ENCODE data around the gene DNHD1. TPM values are rescaled to one million over a fixed set of nuclear protein-coding genes. Genes with fewer than 3 reads are reported as not detected.

Gene DNHD1
- total and polyA plus RNA-seq, 9 of the 15 experiments (the other 6 are each of a cell fraction or from before 2014, with no cell fraction given): 0.82 to 9.7 (median 3.8) TPM

DNA sequence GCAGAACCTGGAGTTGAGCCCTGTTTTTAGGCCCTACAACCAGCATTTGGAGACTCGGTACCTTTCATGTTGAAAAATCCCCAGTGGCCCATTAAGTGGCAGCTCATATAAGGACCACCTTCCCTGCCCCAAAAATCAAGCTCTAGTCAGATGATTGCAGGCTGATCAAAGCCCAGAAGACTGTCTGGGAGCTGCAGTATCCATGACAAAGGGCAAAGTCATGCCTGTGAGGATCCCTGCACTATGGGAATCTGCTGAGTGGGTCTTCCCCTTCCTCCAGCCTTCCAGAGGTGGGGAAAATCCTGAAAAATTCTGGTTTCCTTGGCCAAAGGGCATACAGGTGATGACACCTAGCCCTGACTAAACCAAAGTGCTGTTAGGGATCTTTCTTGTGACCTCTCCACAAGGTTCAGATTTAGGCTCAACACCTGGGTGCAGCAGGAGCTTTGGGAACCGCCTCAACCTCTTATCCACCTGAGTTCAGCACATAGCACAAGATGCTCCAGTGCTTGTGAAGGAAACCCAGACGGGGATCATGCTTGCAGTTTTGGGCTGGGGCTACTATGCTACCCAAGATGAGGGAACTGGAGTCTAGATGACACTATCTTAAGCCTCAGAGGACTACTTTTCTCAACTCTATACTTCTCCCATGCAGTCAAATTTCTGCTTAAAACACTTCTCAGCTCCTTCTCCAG lies 22.1 kb upstream of the DNHD1 start (continued):
- TF ChIP-seq BRCA1 (IDR thresholded peaks at IDR 0.05): no peak
- no peak for TF ChIP-seq BRCA1 (CRISPR knock-in tag; IDR thresholded peaks at IDR 0.05)
- no peak for TF ChIP-seq HNRNPUL1 (IDR thresholded peaks at IDR 0.05; ENCODE audit: low read length)
- no peak for TF ChIP-seq NFYB (IDR thresholded peaks at IDR 0.05; ENCODE audit: extremely low read depth, insufficient read length)
- no peak for TF ChIP-seq SIRT6 (IDR thresholded peaks at IDR 0.05; ENCODE audit: low read depth, low read length)
- no peak for TF ChIP-seq ZNF785 (CRISPR knock-in tag; IDR thresholded peaks at IDR 0.05)
- no peak for TF ChIP-seq CHD1 (IDR thresholded peaks at IDR 0.05; ENCODE audit: low read length)
- no peak for TF ChIP-seq ZNF41 (CRISPR knock-in tag; conservative IDR thresholded peaks at IDR 0.05)
- no peak for TF ChIP-seq JUND (IDR thresholded peaks at IDR 0.05; ENCODE audit: borderline replicate concordance, low read depth, low read length)
- TF ChIP-seq JUND (tag; IDR thresholded peaks at IDR 0.05; ENCODE audit: borderline replicate concordance, low read depth, low read length): no peak
- TF ChIP-seq PYGO2 (tag; IDR thresholded peaks at IDR 0.05): no peak
- TF ChIP-seq ZKSCAN8 (CRISPR knock-in tag; IDR thresholded peaks at IDR 0.05): no peak
- TF ChIP-seq MEIS2 (IDR thresholded peaks at IDR 0.05; ENCODE audit: partially characterized antibody): no peak
- TF ChIP-seq TEAD1 (CRISPR knock-in tag; IDR thresholded peaks at IDR 0.05): 0 out of 4 replicates have a peak, but pooled peaks of 1 of the 2 experiments have one; percentile 34
- no peak for TF ChIP-seq HIVEP1 (CRISPR knock-in tag; IDR thresholded peaks at IDR 0.05)
- TF ChIP-seq, protein P1, sequence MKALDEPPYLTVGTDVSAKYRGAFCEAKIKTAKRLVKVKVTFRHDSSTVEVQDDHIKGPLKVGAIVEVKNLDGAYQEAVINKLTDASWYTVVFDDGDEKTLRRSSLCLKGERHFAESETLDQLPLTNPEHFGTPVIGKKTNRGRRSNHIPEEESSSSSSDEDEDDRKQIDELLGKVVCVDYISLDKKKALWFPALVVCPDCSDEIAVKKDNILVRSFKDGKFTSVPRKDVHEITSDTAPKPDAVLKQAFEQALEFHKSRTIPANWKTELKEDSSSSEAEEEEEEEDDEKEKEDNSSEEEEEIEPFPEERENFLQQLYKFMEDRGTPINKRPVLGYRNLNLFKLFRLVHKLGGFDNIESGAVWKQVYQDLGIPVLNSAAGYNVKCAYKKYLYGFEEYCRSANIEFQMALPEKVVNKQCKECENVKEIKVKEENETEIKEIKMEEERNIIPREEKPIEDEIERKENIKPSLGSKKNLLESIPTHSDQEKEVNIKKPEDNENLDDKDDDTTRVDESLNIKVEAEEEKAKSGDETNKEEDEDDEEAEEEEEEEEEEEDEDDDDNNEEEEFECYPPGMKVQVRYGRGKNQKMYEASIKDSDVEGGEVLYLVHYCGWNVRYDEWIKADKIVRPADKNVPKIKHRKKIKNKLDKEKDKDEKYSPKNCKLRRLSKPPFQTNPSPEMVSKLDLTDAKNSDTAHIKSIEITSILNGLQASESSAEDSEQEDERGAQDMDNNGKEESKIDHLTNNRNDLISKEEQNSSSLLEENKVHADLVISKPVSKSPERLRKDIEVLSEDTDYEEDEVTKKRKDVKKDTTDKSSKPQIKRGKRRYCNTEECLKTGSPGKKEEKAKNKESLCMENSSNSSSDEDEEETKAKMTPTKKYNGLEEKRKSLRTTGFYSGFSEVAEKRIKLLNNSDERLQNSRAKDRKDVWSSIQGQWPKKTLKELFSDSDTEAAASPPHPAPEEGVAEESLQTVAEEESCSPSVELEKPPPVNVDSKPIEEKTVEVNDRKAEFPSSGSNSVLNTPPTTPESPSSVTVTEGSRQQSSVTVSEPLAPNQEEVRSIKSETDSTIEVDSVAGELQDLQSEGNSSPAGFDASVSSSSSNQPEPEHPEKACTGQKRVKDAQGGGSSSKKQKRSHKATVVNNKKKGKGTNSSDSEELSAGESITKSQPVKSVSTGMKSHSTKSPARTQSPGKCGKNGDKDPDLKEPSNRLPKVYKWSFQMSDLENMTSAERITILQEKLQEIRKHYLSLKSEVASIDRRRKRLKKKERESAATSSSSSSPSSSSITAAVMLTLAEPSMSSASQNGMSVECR (CRISPR knock-in tag; IDR thresholded peaks at IDR 0.05): no peak
- no peak for TF ChIP-seq ESRRA (IDR thresholded peaks at IDR 0.05; ENCODE audit: borderline replicate concordance, low read depth)
- TF ChIP-seq CBX2 (IDR thresholded peaks at IDR 0.05; ENCODE audit: insufficient read depth, low read length, poor library complexity, severe bottlenecking): no peak
- no peak for TF ChIP-seq TCF3 (CRISPR knock-in tag; IDR thresholded peaks at IDR 0.05)
- TF ChIP-seq, protein P2, sequence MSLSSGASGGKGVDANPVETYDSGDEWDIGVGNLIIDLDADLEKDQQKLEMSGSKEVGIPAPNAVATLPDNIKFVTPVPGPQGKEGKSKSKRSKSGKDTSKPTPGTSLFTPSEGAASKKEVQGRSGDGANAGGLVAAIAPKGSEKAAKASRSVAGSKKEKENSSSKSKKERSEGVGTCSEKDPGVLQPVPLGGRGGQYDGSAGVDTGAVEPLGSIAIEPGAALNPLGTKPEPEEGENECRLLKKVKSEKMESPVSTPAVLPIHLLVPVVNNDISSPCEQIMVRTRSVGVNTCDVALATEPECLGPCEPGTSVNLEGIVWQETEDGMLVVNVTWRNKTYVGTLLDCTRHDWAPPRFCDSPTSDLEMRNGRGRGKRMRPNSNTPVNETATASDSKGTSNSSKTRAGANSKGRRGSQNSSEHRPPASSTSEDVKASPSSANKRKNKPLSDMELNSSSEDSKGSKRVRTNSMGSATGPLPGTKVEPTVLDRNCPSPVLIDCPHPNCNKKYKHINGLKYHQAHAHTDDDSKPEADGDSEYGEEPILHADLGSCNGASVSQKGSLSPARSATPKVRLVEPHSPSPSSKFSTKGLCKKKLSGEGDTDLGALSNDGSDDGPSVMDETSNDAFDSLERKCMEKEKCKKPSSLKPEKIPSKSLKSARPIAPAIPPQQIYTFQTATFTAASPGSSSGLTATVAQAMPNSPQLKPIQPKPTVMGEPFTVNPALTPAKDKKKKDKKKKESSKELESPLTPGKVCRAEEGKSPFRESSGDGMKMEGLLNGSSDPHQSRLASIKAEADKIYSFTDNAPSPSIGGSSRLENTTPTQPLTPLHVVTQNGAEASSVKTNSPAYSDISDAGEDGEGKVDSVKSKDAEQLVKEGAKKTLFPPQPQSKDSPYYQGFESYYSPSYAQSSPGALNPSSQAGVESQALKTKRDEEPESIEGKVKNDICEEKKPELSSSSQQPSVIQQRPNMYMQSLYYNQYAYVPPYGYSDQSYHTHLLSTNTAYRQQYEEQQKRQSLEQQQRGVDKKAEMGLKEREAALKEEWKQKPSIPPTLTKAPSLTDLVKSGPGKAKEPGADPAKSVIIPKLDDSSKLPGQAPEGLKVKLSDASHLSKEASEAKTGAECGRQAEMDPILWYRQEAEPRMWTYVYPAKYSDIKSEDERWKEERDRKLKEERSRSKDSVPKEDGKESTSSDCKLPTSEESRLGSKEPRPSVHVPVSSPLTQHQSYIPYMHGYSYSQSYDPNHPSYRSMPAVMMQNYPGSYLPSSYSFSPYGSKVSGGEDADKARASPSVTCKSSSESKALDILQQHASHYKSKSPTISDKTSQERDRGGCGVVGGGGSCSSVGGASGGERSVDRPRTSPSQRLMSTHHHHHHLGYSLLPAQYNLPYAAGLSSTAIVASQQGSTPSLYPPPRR (CRISPR knock-in tag; IDR thresholded peaks at IDR 0.05; ENCODE audit: borderline replicate concordance): no peak
- 0 out of 2 replicates have a peak, but pooled peaks have one; percentile 59 for TF ChIP-seq POLR2A (conservative IDR thresholded peaks at IDR 0.05)
